Vagina (tissue), 2 donors: ENCODE data around the gene SLC12A4. TPM values are rescaled to one million over a fixed set of nuclear protein-coding genes. Genes with fewer than 3 reads are reported as not detected.
A peak's percentile ranks its signal among the peaks of the same experiment; 100 is the strongest.

Source experiments
- DNase-seq, 2 donors: peaks; one replicate each; pipeline ENCODE4 v3.0.0-alpha.2; 2017; ENCODE audit errors: extremely low spot score in 2 of 2
- H3K27ac ChIP-seq: fragments of 200-600 bp; sonication (generic); one replicate; pipeline ENCODE4 v1.5.1; 2019
- H3K27me3 ChIP-seq: fragments of 200-600 bp; sonication (generic); one replicate; pipeline ENCODE4 v1.5.1; 2019
- H3K36me3 ChIP-seq, 2 donors: fragments of 200-600 bp; sonication (generic); one replicate each; pipeline ENCODE4 v1.5.1; 2017 to 2019
- H3K4me1 ChIP-seq: fragments of 200-600 bp; sonication (generic); one replicate; pipeline ENCODE4 v1.5.1; 2019
- H3K4me3 ChIP-seq, 2 donors: fragments of 200-600 bp; sonication (generic); 1 replicate in 1 of 2; 2 replicates in 1 of 2; pipeline ENCODE4 v1.5.1; 2016 to 2019
- H3K9me3 ChIP-seq: fragments of 200-600 bp; sonication (generic); one replicate; pipeline ENCODE4 v1.5.1; 2019
- CTCF ChIP-seq, 3 experiments: fragments of 450-650 bp in 2 of 3; fragments of 200-600 bp in 1 of 3; sonication (generic) in 1 of 3; IDR thresholded peaks; one replicate each; pipeline ENCODE4 v1.5.1; 2017 to 2019; ENCODE audit warnings: antibody characterized with exemption in 3 of 3, mild to moderate bottlenecking in 2 of 3, moderate library complexity in 2 of 3
- POLR2A ChIP-seq, 2 donors: fragments of 450-650 bp; IDR thresholded peaks; one replicate each; pipeline ENCODE4 v1.6.1; 2017; ENCODE audit warnings: antibody characterized with exemption in 2 of 2, mild to moderate bottlenecking in 2 of 2, moderate library complexity in 2 of 2
- POLR2AphosphoS5 ChIP-seq, 2 donors: sonication (generic); formaldehyde crosslinking; IDR thresholded peaks; one replicate each; pipeline ENCODE4 v1.9.0; 2017; ENCODE audit warnings: antibody characterized with exemption in 2 of 2, mild to moderate bottlenecking in 2 of 2, low read depth in 1 of 2; ENCODE audit not compliant: insufficient read depth in 1 of 2
- intact Hi-C: fragments of 100-400 bp; cut with DNase I; formaldehyde crosslinking; loops from one replicate; pipeline ENCODE4 v1.15.1; 2023
- total RNA-seq: library from RNA; depleted of rRNA; stranded (reverse); fragments of >200 nt; gene quantifications from one replicate; pipeline ENCODE4 v1.2.3, GENCODE V29; 2016

Gene SLC12A4
- total RNA-seq, 1 donor from 2014 or later = 43.2 TPM

DNA sequence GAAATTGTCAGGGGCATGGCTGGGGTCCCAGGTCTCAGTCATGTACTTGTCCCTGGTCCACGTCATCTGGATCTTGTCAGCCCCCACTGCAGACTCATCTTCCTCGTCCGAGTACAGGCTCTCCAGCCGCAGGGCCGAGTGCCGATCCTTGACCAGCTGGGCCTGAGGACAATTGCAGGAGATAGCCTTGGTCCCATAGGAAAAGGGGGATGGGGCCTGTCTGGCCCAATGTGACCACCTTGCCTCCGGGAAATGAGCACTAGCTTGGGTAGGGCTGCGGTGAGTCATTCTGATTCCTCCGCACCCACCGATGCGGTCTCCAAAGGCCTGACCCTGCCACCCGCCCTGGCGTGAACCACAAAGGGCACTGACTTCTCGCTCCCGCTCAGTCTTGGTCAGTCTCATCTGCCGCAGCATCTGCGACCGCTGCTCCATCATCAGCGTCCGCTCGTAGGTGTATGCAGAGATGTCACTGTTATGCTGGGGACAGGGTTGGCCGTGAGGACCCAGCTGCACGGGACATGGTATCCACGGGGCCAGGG, 23.0 kb downstream of the SLC12A4 start:
- no peak overlapping the region for H3K4me3 ChIP-seq
- peaks cover 39% of the 10 kb centered on the region for H3K4me1 ChIP-seq
- H3K36me3 ChIP-seq = peaks cover 0 to 54% of the 10 kb centered on the region in 2 donors
- no peaks in the 10 kb centered on the region for H3K27me3 ChIP-seq
- no peaks in the 10 kb centered on the region for H3K9me3 ChIP-seq
- intact Hi-C loops = no loop called here
- TF ChIP-seq POLR2A (IDR thresholded peaks at IDR 0.05) (no peak), CTCF (IDR thresholded peaks at IDR 0.05) (no peak), POLR2AphosphoS5 (IDR thresholded peaks at IDR 0.05; ENCODE audit: insufficient read depth in 1 of 2, low read depth in 1 of 2) (no peak)
- H3K27ac ChIP-seq = peak overlapping the region; percentile 84
- no peak for DNase-seq

DNA sequence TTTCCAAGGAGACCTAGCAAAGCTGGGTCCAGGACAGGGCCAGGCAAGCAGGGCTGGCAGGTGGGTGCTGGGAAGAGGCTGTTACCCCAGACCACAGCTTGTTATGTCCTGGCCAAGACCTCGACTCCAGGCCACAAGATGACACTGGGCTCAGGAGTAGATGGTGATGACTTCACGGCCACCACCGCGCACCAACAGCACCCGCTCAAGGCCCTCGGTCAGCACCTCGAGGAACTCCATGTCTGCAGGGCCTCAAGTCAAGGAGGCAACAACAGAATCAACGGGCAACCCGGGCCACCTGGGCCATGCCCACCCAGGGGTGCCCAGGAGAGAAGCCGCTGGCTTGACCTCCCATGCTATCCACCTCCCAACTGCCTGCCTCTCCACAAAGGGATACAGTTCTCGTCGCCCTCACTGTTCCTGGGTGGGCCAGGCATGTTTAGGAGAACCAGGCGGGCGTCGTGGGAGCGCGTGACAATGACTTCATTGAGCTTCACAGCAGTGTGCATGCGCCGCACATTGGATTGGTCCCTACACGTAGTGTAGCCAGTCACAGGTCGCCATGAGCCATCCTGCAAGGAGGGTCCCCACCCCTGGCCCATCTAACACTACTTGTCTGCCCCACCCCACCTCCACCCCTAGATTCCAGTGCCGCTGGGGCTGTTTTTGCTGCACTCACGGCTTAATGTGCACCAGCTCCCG, 23.6 kb downstream of the SLC12A4 start:
- H3K36me3 ChIP-seq = peaks cover 0 to 51% of the 10 kb centered on the region in 2 donors
- DNase-seq = no peak
- peaks cover 43% of the 10 kb centered on the region for H3K4me1 ChIP-seq
- H3K27ac ChIP-seq = peak overlapping the region; percentile 84
- H3K4me3 ChIP-seq = no peak overlapping the region
- TF ChIP-seq POLR2A (IDR thresholded peaks at IDR 0.05) = no peak
- H3K9me3 ChIP-seq = no peaks in the 10 kb centered on the region
- H3K27me3 ChIP-seq = no peaks in the 10 kb centered on the region
- intact Hi-C loops = no loop called here

DNA sequence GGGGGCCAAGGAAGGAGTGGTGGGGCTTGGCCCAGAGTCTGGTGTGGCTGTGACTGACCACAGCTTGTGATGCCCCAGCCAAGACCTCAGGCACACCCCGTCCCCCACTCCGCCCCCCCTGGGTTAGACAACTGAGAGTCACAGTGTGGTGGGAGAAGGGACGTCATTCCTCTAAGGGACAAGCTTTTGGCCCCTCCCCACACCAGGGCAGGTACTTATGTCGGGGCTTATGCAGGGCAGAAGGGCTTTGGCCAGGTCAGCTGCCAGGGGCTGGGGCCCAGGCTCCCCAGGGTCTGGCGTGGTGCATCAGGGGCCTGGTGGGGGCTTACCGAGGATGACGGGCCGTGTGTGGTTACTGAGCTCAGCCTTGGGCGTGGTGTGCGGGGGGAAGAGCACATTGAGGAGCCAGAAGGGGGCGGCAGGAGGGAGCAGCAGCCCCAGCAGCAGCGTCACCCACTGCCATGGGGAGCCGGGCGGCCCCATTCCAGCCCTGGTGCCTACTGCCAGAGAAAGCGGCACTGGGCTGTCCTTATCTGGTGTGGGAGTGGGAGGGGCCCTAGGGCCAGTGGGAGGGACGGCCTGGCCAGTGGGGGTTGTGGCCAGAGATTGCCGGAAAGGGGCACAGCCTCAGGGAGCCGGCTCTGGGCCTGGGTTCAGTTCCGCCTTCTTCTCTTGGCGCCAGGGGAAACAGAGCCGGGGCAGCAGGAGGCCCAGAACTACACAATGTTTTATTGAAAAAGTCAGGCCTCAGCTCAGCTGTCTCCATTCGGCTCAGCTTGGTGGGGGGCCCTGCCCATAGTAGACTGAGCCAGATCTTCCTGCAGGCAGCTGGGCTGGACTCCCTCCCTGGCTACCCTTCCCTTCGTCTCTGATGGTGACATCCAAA, 24.6 kb downstream of the SLC12A4 start, which contains the start of gene LCAT:
TSS of gene LCAT (minus strand) at position 502 of the 886 bp plus-strand sequence. CDS start at position 483, 19 bp downstream.
- Histone ChIP-seq H3K4me3 (peak within 1 kb of the TSS in 1 of 2 donors; percentile 17), H3K27ac (peak within 1 kb of the TSS; percentile 84), H3K4me1 (peaks cover 48% of the 10 kb centered on the region), H3K36me3 (peaks cover 0 to 45% of the 10 kb centered on the region in 2 donors), H3K27me3 (no peaks in the 10 kb centered on the region), H3K9me3 (no peaks in the 10 kb centered on the region)
- DNase-seq = no peak
- intact Hi-C loops = no loop called here
- TF ChIP-seq POLR2AphosphoS5 (IDR thresholded peaks at IDR 0.05; ENCODE audit: insufficient read depth in 1 of 2, low read depth in 1 of 2) (peak in 1 of 2 donors; percentile 72), CTCF (IDR thresholded peaks at IDR 0.05) (no peak), POLR2A (IDR thresholded peaks at IDR 0.05) (no peak)

DNA sequence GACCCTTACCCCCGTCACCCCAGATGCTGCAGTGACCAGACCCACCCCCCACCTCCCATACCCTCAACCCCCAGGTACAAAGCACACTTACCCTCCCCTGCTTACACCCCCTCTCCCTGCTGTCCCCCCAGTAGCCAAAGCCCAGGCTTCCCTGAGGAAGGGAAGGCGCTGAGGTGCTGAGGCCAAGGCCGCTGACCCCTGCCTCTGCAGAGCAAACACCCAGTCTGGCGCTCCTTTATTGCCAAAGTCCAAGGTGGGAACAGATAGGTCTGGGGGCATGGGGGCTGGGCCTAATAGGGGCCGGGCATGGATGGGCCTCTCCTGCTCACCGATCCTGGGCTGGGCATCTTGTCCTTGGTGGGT, 25.2 kb downstream of the SLC12A4 start:
- intact Hi-C loops = no loop called here
- Histone ChIP-seq H3K27me3 (no peaks in the 10 kb centered on the region), H3K27ac (peak overlapping the region; percentile 84), H3K4me3 (no peak overlapping the region), H3K9me3 (no peaks in the 10 kb centered on the region), H3K36me3 (peaks cover 0 to 39% of the 10 kb centered on the region in 2 donors), H3K4me1 (peaks cover 48% of the 10 kb centered on the region)
- DNase-seq = no peak
- TF ChIP-seq POLR2A (IDR thresholded peaks at IDR 0.05) (no peak), CTCF (IDR thresholded peaks at IDR 0.05) (no peak), POLR2AphosphoS5 (IDR thresholded peaks at IDR 0.05; ENCODE audit: insufficient read depth in 1 of 2, low read depth in 1 of 2) (no peak)

GRCh38 chr16:67942510-67943255, 25.8 kb downstream of the SLC12A4 start:
- H3K27me3 ChIP-seq = no peaks in the 10 kb centered on the region
- TF ChIP-seq CTCF (IDR thresholded peaks at IDR 0.05) = no peak
- peak in 1 of 2 donors; percentile 44 for TF ChIP-seq POLR2AphosphoS5 (IDR thresholded peaks at IDR 0.05; ENCODE audit: insufficient read depth in 1 of 2, low read depth in 1 of 2)
- peaks cover 51% of the 10 kb centered on the region for H3K4me1 ChIP-seq
- no peak for DNase-seq
- H3K27ac ChIP-seq = peak overlapping the region; percentile 84
- intact Hi-C loops = no loop called here
- H3K36me3 ChIP-seq = peaks cover 0 to 34% of the 10 kb centered on the region in 2 donors
- H3K9me3 ChIP-seq = no peaks in the 10 kb centered on the region
- H3K4me3 ChIP-seq = no peak overlapping the region
